Prostate gland (tissue), 2 donors: ENCODE results near the gene FHIP2A.

ENCODE experiments used
- POLR2A ChIP-seq: fragments of 450-650 bp; IDR thresholded peaks from one replicate; pipeline ENCODE4 v1.6.1; 2016; ENCODE audit warnings: antibody characterized with exemption, mild to moderate bottlenecking
- POLR2AphosphoS5 ChIP-seq: sonication (generic); formaldehyde crosslinking; IDR thresholded peaks from one replicate; pipeline ENCODE4 v1.6.1; 2017; ENCODE audit warnings: antibody characterized with exemption
- TF ChIP-seq, protein P1 (sequence below), 4 experiments: fragments of 200-600 bp in 2 of 4; fragments of 450-650 bp in 2 of 4; sonication (generic) in 2 of 4; IDR thresholded peaks; 1 replicate in 3 of 4; 2 replicates in 1 of 4; pipeline ENCODE4 v1.5.1; 2016 to 2019; ENCODE audit warnings: antibody characterized with exemption in 4 of 4, mild to moderate bottlenecking in 2 of 4, moderate library complexity in 2 of 4

DNA sequence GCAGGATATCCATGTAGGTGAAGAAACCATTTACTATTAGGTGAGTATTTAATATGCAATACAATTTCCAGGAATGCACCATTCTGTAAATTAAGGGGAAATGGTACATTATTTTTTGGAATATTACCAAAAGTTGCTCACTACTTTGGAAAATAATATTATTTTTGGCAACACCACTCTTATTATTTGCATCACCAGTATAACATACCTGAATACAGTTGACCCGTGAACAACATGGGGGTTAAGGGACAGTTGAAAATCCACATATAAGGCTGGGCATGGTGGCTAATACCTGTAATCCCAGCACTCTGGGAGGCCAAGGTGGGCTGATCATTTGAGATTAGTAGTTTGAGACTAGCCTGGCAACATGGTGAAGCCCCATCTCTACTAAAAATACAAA is 21.2 kb upstream of the FHIP2A start:
- TF ChIP-seq, protein P1, sequence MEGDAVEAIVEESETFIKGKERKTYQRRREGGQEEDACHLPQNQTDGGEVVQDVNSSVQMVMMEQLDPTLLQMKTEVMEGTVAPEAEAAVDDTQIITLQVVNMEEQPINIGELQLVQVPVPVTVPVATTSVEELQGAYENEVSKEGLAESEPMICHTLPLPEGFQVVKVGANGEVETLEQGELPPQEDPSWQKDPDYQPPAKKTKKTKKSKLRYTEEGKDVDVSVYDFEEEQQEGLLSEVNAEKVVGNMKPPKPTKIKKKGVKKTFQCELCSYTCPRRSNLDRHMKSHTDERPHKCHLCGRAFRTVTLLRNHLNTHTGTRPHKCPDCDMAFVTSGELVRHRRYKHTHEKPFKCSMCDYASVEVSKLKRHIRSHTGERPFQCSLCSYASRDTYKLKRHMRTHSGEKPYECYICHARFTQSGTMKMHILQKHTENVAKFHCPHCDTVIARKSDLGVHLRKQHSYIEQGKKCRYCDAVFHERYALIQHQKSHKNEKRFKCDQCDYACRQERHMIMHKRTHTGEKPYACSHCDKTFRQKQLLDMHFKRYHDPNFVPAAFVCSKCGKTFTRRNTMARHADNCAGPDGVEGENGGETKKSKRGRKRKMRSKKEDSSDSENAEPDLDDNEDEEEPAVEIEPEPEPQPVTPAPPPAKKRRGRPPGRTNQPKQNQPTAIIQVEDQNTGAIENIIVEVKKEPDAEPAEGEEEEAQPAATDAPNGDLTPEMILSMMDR (IDR thresholded peaks at IDR 0.05): no peak
- no peak for TF ChIP-seq POLR2A
- no peak for TF ChIP-seq POLR2AphosphoS5
